NCI-H146 treated with DMSO at 0.1 percent for 48 hours (cell line): ENCODE results near the gene SPOCK1.
"Not testable (repeated sequence)": the region's sequence is repeated elsewhere in the genome, so short reads cannot be mapped to it uniquely, and the experiment has no call there.

Source experiments
- DNase-seq: peaks from one replicate; lab custom pipeline; 2025; ENCODE audit not compliant: unreplicated experiment; lab: John Stamatoyannopoulos, UW

SPOCK1 gene

DNA sequence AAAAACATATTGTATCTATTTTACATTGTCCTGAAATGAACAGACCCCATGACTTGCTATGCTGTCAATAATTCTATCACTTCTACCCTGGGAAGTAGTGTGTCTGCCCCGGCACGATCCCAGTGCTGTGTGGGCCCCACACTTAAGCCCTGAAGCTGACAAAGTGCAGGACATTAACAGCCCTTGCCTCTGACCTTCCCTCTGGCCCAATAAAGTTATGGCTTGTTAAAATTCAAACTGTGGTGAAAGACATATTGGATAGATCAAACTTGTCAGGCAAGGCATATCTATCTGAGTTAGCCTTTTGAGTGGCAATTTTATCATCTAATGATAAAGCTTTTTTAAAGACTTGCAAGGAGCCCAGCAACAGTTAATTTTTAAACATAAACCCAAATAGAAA lies 229.2 kb downstream of the SPOCK1 start:
- DNase-seq, result no peak

DNA sequence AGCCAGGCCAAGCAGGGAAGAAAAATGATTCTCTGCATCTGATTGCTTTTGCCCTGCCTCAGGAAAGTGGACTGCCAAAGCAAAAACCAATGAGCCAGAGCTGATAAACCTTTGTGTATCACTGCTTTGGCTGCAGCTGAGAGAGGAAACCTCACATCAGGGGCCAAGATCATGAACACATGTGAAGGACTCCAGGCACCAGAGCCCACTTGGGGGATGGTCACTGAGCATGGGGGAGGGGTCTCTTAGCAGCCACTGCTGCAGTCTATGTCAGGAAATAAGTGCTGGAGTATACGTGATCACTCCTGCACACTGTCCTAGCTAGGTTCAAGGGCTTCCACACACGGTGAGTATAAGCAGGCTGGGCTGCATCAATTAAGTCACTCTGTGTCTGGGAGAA lies 229.9 kb downstream of the SPOCK1 start:
- DNase-seq, result no peak

GRCh38 chr5:137268646-137269045 lies 230.5 kb downstream of the SPOCK1 start:
- DNase-seq, result no peak

- DNase-seq, result no peak
Measured at GRCh38 chr5:137266186-137266585, 232.9 kb downstream of the SPOCK1 start.

DNA sequence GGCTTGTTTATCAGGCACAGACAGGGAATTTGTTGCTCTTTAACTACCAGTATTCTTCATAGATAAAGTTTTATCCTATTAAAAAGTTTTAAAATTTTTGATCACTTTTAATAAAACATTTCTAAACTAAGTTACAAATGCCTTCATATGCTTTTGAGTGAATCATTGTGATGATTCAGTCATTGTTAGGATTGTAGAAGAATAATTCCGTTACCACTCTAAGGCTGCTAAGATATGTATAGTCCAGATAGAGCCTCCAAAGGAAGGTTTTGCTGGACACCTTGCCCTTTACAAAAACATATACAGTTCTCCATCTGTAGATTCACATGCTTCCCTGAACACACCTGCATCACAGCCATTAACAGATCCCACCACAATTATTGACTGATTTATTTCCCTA lies 233.7 kb downstream of the SPOCK1 start:
- no peak for DNase-seq

DNA sequence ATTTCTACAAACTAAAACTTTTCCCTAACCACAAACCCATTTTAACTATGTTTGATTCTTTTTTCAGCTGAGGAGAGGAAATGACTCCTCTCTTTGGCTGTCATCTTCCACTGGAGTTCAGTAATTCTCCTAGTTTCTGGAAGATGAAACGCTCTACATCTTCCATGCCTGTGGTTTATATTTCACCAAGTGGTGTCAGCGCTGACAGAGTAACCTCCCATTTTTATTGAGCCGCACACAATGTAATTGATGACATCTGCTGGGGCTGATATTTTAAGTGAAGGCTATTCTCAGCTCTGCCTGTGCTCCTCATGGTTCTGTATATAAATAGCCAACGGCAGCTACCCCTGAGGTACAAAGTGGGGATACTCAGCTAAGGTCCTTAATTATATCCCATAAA lies 234.6 kb downstream of the SPOCK1 start:
- no peak for DNase-seq

- no peak for DNase-seq
Measured at GRCh38 chr5:137264041-137264440, 235.1 kb downstream of the SPOCK1 start.

DNA sequence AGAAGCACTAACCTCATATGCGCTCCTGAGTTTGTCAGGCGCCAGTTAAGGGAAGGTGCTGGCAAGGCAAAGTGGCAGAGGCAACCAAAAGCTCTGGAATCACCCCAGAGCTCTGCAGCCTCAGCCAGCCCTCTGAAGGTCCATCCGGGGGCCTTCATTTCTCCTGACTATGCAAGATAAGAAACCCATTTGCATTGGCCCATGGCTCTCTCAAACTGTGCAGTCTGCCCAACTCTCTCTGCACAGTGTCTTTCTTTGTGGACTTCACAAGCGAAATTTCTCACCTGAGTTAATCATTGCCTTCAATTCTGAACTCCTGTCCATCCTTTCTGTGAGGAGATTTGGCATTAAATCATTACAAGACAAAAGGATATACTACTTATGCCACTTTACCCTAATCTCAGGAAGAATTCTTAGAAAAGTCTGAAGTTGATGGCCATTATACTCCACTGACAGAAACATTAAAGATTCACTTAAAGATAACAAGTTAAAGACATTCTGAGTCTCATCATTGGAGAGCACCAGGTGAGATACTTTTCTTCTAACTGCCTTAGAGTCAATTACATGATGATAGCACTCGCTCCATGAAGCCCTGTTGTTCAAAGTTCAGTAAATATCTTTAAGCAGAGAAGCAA lies 235.6 kb downstream of the SPOCK1 start:
- DNase-seq, result no peak

DNA sequence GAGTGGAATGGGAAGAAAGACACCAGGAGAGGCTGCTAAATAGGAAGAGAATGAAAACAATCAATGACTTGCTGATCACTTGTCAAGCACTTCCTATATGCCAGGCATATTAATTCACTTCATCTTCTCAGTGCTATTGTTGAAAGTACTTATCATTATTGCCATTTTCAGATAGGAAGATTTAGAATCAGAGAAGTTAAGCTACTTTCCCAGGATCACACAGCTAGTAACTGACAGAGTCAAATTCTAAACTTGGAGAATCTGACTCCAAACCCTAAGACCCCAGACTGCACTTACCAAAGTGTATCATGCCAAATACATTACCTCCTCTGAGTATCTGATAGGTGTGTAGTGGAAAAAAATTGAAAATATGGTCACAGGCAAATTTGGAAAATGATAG lies 236.3 kb downstream of the SPOCK1 start:
- DNase-seq, result no peak

GRCh38 chr5:137260820-137261695 lies 238.1 kb downstream of the SPOCK1 start:
- no peak for DNase-seq

- not testable (repeated sequence) for DNase-seq
Measured at GRCh38 chr5:137259115-137259514, 240.0 kb downstream of the SPOCK1 start.

GRCh38 chr5:137254119-137255090 lies 244.7 kb downstream of the SPOCK1 start:
- no peak for DNase-seq

GRCh38 chr5:137252512-137252911 lies 246.6 kb downstream of the SPOCK1 start:
- DNase-seq, result no peak

DNA sequence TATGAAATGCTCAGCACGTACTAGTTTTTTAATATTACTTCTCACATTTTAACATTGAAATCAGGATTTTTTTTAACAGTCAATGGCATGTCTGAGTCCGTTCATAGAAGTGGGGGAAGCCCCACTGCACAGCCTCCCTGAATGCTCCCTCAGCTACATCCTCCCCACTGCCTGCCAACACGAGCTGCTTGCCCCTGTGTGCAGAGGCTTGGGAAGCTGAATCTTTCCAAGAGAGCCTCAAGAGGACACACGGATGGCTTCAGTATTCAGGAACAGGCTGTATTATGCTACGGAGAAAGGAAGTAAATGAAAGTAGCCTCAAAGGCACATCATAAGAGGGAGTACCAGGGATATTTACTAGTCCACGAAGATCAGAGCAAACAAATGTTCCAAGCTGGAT lies 248.7 kb downstream of the SPOCK1 start:
- no peak for DNase-seq

DNA sequence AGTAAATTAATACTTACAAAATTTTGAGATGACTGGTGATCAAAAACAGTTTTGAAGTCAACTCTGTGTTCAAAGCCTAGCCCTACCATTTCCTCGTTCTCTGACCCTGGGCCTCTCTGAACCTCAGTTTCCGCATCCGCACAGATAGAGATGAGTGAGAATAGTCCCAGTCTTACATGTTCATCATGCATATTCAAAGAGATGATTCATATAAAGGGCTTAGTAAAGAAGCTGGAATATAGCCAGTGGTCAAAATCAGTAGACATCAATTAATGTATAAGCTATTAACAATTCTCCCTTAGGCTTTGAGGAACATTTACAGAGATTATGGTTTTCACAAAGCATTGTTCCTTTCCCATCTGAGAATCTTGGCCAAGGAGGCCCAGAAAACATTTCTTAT lies 250.6 kb downstream of the SPOCK1 start:
- no peak for DNase-seq

GRCh38 chr5:137245438-137245837 lies 253.7 kb downstream of the SPOCK1 start:
- no peak for DNase-seq

- no peak for DNase-seq
Measured at GRCh38 chr5:137240285-137240684, 258.8 kb downstream of the SPOCK1 start.

DNA sequence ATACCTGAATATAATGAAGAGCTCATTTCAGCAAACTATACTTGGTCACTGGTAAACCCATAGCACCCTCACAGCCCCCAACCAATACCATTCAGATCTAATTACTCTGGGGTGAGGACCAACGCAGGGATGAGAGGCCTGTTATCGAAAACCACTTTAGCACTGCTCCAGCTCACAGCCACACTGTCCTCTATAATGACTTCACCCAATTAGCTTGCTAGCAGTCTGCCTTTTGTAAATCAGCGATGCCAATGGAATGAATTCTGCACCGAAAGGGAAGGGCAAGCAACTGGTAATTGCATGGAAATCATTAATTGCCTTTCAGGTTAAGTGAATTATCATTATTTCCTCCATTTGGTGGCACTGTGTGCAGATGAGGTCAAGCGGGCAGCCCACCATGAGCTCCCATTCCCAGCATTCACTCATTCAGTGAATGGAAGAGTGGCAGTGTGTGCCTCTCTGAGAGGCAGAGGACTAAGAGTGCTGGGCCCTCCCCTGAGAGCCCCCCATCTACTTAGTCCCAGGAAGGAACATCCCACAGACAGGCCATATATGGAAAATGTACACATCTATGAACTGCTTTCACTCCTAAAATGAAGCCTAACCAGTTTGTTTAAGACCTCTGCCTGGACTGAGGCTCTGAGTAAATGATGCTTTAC lies 262.1 kb downstream of the SPOCK1 start:
- no peak for DNase-seq

DNA sequence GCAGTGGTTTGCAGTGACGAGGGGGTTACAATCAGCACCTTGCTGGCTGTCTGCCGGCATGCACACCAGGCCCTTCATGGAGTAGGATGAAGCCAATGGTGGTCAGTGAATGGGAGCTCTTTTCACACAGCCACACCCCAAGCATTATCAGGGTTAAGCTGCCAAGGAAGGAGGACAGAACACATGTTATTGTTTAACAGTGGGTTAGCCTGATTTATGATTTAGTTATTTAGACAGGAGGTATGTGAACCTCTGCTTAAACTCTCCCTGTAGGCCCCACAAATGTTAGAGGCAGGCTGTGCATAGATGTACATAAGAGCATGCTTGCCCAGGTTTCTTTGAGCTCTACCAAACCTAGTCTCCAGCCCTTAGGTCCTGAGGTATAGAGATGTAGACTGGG lies 262.9 kb downstream of the SPOCK1 start:
- no peak for DNase-seq

DNA sequence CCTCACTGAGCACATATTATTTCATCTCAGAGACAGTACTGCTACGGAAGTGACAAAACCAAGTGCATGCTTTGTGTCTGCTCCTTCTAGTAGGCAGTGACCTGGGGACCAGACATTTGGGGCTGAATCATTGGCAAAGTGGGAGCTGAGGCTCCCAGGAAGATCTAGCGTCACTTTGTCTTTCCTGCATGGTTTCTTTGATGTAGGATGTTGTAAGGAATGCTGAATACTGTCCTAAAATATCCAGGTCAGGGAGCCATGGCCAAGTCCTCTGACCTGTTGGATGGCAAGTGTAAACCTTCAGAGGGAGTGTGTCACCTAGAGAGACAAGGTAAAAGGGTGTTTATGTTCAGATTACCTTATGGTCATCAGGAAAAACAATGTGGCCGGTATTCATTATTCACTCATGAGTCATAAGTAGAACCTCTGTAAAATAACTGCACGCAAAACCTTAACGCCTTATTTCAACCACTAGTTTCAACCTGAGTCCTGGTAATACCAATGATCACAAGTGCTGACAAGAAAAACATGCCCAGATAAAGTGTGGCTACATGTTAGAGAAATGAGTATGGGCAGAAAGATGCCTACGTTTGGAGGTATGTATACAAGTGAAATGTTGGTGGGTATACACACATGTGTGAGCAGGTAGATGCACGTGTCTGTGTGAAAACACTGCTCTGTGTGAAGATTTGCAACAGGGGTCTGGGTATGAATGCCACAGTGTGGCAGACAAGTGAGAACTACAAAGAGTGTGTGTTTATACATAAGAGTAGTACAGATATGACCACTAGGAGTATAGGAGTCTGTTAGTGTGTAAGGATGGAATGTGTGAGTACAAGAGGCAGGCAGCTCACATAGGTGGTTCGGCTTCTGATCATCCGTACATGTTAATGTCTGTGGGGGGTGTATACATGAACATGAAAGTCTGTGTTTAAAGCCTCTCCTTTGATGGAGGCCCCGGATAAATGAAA lies 263.9 kb downstream of the SPOCK1 start:
- DNase-seq, result no peak
